Kidney capillary endothelial cell (primary cell): ENCODE results near the gene PDCD2L.
"Not testable (repeated sequence)": the region's sequence is repeated elsewhere in the genome, so short reads cannot be mapped to it uniquely, and the experiment has no call there.

ENCODE experiments used
- DNase-seq: peaks from one replicate; pipeline ENCODE4 v3.0.0-alpha.2; 2018; ENCODE audit warnings: low spot score

Gene PDCD2L

GRCh38 chr19:34373601-34374288, 30.5 kb upstream of the PDCD2L start:
- DNase-seq: no peak

DNA sequence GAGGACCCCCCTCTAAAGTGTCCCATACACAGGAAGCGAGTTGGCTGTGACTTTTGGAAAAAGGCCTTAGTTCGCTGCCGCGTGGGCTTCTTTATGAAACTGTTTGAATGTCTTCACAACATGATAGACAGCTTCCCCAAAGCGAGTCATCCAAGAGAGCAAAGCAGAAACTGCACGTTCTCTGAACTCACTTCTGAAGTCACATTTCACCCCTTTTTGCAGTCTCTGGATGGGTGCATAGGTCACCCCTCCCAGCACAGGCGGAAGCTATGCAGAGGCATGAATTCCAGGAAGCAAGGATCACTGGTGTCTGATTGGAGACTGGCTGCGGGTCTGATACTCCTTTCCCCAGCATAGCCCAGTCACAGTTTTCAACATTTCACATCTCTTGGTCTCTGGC, 28.6 kb upstream of the PDCD2L start:
- DNase-seq: peak; percentile 4

GRCh38 chr19:34380639-34381241, 23.5 kb upstream of the PDCD2L start:
- no peak for DNase-seq

DNA sequence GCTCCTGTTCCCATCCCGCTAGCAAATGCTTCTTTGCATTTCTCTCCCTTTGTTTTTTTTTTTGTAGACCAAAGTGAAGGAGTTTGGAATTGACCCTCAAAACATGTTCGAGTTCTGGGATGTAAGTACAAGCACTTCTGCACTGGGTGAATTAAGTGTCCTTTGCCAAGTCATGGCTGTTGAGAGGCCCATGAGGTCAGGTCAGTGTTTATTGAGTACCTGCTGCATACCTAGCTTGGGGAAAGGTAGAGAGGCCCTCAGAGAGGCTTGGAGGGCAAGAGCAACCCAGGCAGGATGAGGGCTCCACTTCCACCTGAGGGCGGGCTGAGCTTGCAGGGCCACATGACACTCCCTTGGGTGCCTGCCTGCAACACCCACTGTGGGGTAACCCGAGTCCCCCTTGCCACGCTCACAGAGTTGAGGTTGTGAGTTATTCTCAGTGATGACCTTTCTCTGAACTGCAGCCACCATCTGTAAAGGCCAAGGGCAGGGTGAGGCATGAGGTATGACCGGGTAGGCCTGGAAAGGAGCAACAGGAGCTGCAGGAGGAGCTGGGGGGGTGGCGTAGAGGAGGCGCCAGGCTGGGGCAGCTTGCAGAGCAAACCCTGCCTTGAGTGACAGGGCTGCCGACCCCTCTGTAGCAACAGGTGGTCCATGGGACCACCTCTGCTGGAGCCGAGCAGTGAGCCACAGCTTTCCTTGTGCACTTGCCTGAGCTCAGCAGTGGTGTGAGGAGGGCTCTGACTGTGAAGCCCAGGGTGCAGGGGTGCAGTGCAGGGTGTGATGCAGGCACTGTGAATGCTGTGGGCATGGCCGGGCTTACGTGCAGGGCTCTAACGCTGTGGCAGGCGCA, 22.6 kb upstream of the PDCD2L start:
- DNase-seq: no peak

- DNase-seq: no peak
These were observed 21.7 kb upstream of the PDCD2L start for GRCh38 chr19:34382471-34382870.

GRCh38 chr19:34383599-34383998, 20.6 kb upstream of the PDCD2L start:
- DNase-seq: no peak

GRCh38 chr19:34386645-34387445, 17.4 kb upstream of the PDCD2L start:
- DNase-seq: no peak

- DNase-seq: no peak
These were observed 16.8 kb upstream of the PDCD2L start for GRCh38 chr19:34387446-34387810.

GRCh38 chr19:34388745-34389144, 15.5 kb upstream of the PDCD2L start:
- not testable (repeated sequence) for DNase-seq

GRCh38 chr19:34391813-34392212, 12.4 kb upstream of the PDCD2L start:
- DNase-seq: no peak

DNA sequence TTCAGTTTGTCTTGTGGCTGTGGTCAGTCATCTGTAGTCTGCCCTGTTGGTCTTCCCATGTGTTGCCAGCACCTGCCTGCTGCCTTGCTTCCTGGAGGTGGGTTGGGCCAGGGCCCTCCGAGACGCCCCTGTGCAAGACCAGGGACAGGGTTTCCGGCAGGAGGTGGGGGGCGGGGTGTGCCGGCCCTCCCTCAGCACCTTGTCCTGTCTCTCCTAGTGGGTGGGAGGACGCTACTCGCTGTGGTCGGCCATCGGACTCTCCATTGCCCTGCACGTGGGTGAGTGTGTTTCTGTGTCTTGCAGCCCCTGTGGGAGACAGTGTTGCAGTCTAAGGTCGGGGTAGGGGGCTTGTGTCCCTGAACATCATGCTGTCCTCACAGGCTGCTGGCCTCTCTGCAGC, 11.2 kb upstream of the PDCD2L start:
- DNase-seq: no peak

DNA sequence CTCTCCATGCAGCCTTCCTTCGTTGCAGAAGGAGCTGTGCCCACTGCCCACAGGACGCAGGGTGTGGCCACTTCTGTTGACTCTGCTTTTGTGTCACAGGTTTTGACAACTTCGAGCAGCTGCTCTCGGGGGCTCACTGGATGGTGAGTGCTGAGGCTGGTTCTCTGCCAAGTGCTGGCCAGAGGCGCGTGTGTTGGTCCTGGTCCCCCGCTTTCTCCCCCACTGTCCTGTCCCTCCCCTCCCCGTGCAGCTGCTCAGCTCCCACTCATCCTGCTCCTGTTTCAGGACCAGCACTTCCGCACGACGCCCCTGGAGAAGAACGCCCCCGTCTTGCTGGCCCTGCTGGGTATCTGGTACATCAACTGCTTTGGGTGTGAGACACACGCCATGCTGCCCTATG, 10.6 kb upstream of the PDCD2L start:
- DNase-seq: no peak

GRCh38 chr19:34397853-34398252, 6.3 kb upstream of the PDCD2L start:
- no peak for DNase-seq

GRCh38 chr19:34399886-34400285, 4.3 kb upstream of the PDCD2L start:
- no peak for DNase-seq

DNA sequence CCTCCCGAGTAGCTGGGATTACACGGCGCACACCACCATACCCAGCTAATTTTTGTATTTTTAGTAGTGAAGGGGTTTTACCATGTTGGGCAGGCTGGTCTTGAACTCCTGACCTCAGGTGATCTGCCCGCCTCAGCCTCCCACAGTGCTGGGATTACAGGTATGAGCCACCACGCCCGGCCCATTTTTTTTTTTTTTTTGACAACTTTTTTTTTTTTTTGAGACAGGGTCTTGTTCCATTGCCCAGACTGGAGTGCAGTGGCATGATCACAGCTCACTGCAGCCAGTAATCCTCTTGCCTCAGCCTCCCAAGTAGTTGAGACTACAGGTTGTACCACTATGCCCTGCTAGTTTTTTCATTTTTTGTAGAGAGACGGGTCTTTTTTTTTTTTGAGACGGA, 3.4 kb upstream of the PDCD2L start:
- not testable (repeated sequence) for DNase-seq

DNA sequence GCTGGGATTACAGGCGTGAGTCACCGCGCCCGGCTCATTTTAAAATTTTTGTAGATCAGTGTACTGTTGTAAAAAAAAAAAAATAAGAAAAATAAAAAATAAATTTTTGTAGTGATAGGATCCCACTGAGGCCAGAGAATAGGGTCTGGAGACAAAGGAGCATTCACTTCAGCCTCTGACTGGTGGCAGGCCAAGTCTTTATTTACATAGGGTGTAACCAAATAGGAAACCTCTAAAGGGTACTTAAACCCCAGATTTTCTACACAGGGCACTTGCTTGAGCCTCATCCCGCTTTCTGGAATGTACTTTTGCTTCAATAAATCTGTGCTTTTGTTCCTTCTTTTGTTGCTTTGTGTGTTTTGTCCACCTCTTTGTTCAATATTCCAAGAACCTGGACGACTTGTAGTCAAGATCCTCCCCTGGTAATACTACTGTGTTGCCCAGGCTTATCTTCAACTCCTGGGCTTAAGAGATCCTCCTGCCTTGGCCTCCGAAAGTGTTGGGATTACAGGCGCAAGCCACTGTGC, 2.1 kb upstream of the PDCD2L start:
- no peak for DNase-seq

DNA sequence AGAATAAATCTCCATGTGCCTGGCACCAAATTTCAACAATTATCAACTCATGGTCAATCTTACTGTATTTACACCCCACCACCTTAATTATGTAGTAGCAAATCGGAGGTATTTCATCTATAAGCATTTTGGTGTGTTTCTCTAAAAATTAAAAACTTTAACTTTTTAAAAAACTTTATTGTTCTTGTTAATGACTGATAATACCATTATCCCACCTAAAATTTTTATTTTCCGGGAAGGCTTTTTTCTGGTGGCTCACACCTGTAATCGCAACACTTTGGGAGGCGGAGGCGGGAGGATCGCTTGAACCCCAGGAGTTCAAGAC, 453 bp upstream of the PDCD2L start:
- no peak for DNase-seq

GRCh38 chr19:34405892-34406660, 1.9 kb downstream of the PDCD2L start:
- no peak for DNase-seq

- DNase-seq: no peak
These were observed 4.2 kb downstream of the PDCD2L start for GRCh38 chr19:34408411-34408810.

- DNase-seq: no peak
These were observed 5.3 kb downstream of the PDCD2L start for GRCh38 chr19:34409189-34410164.
